Left ventricle myocardium inferior (tissue), 1 donor: Measurements from ENCODE around the gene KIF26A. TPM values are rescaled to one million over a fixed set of nuclear protein-coding genes. Genes with fewer than 3 reads are reported as not detected.

Source experiments
- DNase-seq: peaks from one replicate; pipeline ENCODE4 v3.0.0-alpha.2; 2020
- H3K27ac ChIP-seq: fragments of 200-600 bp; replicated peaks from 2 replicates; pipeline ENCODE4 v1.8.0; 2021
- H3K27me3 ChIP-seq: fragments of 200-600 bp; 2 replicates; pipeline ENCODE4 v1.8.0; 2021; ENCODE audit warnings: low read depth
- H3K36me3 ChIP-seq: fragments of 200-600 bp; 2 replicates; pipeline ENCODE4 v1.8.0; 2021
- H3K4me1 ChIP-seq: fragments of 200-600 bp; 2 replicates; pipeline ENCODE4 v1.8.0; 2021
- H3K4me3 ChIP-seq: fragments of 200-600 bp; 2 replicates; pipeline ENCODE4 v1.8.0; 2021; ENCODE audit warnings: mild to moderate bottlenecking, moderate library complexity
- H3K9me3 ChIP-seq: fragments of 200-600 bp; replicated peaks from 2 replicates; pipeline ENCODE4 v1.8.0; 2021
- intact Hi-C: fragments of 100-400 bp; cut with micrococcal nuclease; formaldehyde crosslinking; loops from one replicate; pipeline ENCODE4 v1.11.0; 2022
- total RNA-seq: library from RNA; stranded (reverse); fragmentation: NEBNext Ultra II Directional; extraction: Animal tissue kit (Norgen Biotek cat#: 25700); gene quantifications from one replicate; pipeline ENCODE4 v1.2.1, GENCODE V29; 2021
- TF ChIP-seq, protein P1 (sequence below): fragments of 200-600 bp; IDR thresholded peaks from 2 replicates; pipeline ENCODE4 v1.8.0; 2021; ENCODE audit warnings: antibody characterized with exemption, mild to moderate bottlenecking, borderline replicate concordance
- donor health status: DM: no; HTN: yes; CAD: no; lungs with severe emphysema.

The KIF26A gene
- total RNA-seq, 1 donor from 2014 or later: 6.5 TPM

GRCh38 chr14:104107101-104107581 is 31.2 kb upstream of the KIF26A start:
- no peaks in the 10 kb centered on the region for H3K36me3 ChIP-seq
- TF ChIP-seq, protein P1, sequence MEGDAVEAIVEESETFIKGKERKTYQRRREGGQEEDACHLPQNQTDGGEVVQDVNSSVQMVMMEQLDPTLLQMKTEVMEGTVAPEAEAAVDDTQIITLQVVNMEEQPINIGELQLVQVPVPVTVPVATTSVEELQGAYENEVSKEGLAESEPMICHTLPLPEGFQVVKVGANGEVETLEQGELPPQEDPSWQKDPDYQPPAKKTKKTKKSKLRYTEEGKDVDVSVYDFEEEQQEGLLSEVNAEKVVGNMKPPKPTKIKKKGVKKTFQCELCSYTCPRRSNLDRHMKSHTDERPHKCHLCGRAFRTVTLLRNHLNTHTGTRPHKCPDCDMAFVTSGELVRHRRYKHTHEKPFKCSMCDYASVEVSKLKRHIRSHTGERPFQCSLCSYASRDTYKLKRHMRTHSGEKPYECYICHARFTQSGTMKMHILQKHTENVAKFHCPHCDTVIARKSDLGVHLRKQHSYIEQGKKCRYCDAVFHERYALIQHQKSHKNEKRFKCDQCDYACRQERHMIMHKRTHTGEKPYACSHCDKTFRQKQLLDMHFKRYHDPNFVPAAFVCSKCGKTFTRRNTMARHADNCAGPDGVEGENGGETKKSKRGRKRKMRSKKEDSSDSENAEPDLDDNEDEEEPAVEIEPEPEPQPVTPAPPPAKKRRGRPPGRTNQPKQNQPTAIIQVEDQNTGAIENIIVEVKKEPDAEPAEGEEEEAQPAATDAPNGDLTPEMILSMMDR: no peak
- DNase-seq: peak; percentile 11
- no peak overlapping the region for H3K4me3 ChIP-seq
- intact Hi-C loops: no loop called here
- no peak overlapping the region for H3K27ac ChIP-seq
- H3K27me3 ChIP-seq: peaks cover 48% of the 10 kb centered on the region
- H3K4me1 ChIP-seq: peaks cover 7% of the 10 kb centered on the region
- no peaks in the 10 kb centered on the region for H3K9me3 ChIP-seq

GRCh38 chr14:104107611-104108569 is 30.5 kb upstream of the KIF26A start:
- Histone ChIP-seq H3K4me1 (peaks cover 7% of the 10 kb centered on the region), H3K9me3 (no peaks in the 10 kb centered on the region), H3K36me3 (no peaks in the 10 kb centered on the region), H3K4me3 (no peak overlapping the region), H3K27ac (no peak overlapping the region), H3K27me3 (peaks cover 45% of the 10 kb centered on the region)
- DNase-seq: peak; percentile 10
- intact Hi-C loops: no loop called here
- TF ChIP-seq, protein P1: no peak

- intact Hi-C loops: no loop called here
- peak; percentile 15 for DNase-seq
- Histone ChIP-seq H3K9me3 (no peaks in the 10 kb centered on the region), H3K27me3 (peaks cover 45% of the 10 kb centered on the region), H3K36me3 (no peaks in the 10 kb centered on the region), H3K4me1 (peaks cover 2% of the 10 kb centered on the region), H3K4me3 (no peak overlapping the region), H3K27ac (no peak overlapping the region)
- TF ChIP-seq, protein P1: no peak
Observed at GRCh38 chr14:104108570-104109541, 29.5 kb upstream of the KIF26A start.

GRCh38 chr14:104109731-104110361 is 28.5 kb upstream of the KIF26A start:
- H3K4me3 ChIP-seq: no peak overlapping the region
- H3K4me1 ChIP-seq: no peaks in the 10 kb centered on the region
- intact Hi-C loops: no loop called here
- TF ChIP-seq, protein P1: no peak
- H3K9me3 ChIP-seq: no peaks in the 10 kb centered on the region
- DNase-seq: peak; percentile 12
- no peak overlapping the region for H3K27ac ChIP-seq
- no peaks in the 10 kb centered on the region for H3K36me3 ChIP-seq
- H3K27me3 ChIP-seq: peaks cover 46% of the 10 kb centered on the region
